Stimulated activated CD4-positive, alpha-beta T cell treated with anti-CD3 and anti-CD28 coated beads, Interleukin-15, amount 100 ng/mL, for 24 hours (primary cell): ENCODE results near the gene YTHDF1.

ENCODE experiments used
- DNase-seq: peaks from one replicate; pipeline ENCODE4 v3.0.0-alpha.2; 2020

Gene YTHDF1

DNA sequence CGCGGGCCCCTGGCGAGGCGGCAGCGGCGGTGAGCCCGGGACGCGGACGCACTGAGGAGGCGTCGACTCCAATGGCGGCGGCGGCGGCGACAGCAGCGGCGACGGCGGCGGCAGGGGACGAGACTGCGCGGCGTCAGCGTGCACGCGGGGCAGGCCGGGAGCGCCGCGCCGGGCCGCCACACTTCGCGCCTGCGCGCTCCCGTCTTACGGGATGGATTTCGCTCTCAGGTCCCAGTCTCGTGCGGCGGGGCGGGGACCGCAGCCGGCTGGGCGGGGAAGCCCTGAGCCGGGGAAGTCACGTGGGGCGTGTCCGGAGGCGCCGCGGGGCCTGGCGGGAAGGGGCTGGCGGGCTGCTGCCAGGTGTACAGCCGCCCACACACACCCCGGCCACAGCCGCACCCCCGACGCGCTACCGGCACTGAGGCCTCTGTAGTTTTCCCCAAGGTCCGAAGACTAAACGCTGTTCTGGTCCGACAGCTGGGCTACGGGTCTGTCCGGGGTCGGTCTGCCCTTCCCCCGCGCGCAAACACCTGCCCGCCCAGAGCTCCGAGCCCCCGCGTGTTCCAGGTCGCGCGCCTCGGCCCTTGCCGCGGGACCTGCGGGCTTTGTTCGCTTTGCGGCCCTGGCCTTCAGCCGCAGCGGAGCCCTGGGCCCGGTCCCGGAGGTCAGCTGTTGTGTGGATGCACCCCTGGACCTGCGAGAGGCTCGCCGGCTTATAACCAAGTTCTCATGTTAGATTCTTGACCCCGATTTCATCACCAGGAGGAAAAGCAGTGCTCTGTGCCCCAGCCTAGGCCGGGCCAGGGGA, at the start of gene YTHDF1:
TSS of gene YTHDF1 (minus strand) at position 91 of the 808 bp plus-strand sequence. CDS start 239 bp downstream, outside the sequence.
- peak; percentile 98 for DNase-seq

DNA sequence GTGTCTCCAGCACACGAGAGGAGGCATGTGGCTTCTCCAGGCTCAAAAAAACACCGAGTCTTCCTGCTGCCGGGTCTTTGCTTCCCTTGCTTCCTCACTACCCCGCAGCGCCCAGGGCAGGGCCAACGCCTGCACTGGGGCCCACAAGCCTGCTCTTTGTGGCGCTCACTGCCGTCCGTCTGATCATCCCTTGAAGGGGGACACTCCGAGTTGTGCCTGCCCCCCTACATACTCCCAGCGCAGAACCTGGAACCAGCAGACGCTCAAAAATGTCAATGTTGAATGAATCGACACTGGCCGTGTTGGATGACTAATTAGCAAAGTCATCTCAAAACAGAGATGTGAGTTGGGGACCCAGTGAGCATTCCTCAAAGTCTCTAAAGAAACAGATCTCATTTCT, 48.6 kb upstream of the YTHDF1 start:
- DNase-seq = no peak

DNA sequence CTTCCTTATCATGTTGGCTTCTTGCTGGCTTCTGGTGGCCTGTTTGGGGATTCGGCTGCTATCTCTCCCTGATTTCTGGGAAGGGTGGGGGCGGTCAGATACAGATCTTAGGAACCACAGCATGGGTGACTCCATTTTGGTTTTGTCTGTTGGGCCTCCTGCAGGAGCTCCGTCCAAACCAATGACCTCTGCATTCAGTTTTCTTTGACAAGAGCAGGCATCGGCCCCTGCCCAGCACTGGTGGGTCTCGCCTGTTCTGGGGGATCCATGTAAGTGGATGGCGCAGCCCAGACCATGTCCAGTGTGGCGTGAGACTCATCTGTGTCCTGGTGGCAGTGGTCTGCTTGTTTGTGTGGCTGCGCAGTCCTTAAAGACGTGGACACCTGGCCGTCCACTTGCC, 48.1 kb upstream of the YTHDF1 start:
- DNase-seq = no peak

DNA sequence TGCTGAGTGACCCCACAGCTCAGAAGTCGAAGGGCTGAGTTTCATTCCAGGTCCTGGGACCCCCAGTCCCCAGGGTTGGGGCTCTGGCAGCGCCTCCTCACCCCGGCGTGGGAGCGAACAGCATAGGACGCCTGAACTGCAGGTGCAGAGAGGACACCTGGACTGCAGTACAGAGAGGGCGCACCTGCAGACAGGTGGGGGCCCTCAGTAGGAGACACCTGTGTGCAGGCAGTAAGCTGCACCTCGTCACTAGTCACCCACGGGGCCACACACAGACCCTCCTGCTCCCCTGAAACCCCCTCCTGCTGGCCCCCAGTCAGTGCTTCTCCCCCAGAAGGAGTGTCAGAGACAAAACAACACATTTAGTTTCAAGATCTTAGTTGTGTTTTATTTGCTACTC, 46.9 kb upstream of the YTHDF1 start:
- DNase-seq = no peak

DNA sequence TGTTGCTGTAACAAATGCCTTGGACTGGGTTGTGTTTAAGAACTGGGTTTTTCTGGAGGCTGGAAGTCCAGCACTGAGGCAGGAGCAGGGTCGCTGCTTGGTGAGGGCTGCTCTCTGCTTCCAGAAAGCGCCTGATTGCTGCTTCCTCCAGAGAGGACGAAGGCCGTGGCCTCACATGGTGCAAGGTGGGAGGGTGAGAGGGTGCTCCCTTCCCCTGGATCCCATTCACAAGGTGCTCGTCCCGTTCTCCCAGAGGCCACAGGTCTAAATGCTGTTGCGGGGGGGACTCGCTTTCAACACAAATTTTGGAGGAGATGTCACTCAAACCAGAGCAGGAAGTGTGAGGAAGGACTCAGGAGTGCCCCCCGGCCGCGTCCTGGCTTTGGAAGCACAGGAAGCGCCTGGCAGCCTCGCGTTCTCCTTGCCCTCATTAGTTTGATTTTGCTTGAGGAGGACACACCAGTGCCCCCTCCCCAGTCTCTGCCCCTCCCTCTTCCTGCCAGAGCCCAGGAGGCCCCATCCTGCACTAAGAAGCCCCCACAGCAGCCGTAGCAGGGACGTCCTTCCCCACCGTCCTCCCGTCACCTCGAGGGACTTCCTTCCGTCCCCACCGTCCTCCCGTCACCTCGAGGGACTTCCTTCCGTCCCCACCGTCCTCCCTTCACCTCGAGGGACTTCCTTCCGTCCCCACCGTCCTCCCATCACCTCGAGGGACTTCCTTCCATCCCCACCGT, 46.0 kb upstream of the YTHDF1 start:
- no peak for DNase-seq

DNA sequence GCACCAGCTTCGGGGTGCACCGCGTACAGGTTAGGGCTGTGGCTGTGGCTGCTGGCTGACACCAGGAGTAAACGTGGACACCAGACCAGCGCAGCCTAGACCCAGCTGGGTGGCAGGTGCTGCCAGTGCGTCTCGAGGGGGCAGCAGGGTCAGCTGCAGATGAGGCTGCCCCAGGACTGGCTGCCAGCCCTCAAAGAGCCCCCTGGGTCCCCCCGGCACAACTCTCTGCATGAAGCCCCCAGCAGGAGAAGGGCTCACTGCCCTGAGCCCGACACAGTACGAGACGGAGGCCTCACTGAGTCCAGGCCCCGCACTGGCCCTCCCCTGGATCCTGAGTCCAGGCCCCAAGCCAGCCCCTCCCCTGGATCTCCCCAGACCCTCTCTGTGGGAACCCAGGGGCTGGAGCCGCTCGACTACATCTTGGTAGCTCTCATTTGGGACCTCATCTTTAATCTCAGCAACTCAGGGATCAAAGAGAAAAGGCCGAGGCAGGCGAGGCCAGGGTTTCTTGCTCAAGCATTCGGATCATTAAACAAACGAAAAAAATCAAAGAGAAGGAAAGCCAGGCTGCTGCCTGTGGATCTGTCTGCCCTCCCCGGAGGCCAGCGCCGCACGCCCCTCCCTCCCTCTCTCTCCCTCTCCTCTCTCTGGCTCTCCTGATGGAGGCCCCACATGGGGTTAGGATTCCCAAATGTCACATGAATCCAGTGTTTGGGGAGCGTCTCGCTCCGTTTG, 45.3 kb upstream of the YTHDF1 start:
- no peak for DNase-seq

DNA sequence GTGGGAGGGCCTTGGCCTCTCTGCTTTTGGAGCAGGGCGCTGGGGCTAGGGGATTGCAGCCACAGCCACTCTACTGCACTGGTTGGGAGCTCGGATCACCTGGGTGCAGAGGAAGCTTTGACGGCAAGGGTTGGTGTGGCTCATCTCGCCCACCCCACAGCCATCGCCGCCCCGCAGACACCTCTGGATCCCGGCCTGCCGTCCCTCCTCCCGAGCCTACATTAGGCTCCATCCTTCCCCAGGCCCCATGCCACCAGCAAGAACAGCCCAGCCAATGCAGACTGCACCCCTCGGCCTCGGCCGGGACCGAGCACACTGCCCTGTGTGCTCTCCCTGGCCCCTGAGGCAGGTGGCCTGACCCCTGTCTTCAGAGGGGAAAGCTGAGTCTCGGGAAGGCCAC, 44.6 kb upstream of the YTHDF1 start:
- DNase-seq = no peak

DNA sequence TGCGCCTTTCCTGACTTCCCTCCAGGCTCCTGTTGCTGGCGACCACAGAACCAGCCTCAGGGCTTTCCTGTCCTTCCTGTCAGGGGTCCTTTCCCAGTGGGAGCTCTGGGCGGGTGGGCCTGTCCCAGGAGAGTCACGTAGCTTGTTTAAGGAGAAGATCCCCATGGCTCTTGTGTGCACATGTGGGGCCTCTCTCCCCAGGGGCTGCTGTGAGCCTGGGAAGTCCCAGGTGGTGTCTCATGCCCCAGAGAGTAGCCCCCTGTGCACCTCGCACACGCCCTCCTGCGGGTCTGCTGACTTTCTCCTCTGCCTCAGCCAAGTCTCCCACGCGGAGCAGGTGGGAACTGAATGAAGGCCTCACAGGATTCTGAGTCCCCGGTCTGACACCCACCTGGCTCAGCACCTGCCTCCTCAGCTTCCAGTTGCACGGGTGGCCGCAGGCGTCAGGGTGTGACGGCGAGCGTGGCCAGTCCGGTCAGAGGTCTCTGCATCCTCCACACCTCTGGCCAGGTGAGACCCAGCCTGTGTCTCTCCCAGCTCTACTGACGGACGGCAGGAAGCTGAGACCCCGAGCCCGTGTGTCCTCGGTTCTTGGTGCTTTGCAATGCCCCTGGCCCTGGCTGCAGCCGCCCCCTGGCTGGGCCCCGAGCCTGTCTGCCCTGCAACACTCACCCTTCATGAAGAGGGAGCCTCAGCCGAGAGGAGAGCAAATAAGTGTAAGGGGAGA, 44.0 kb upstream of the YTHDF1 start:
- DNase-seq = no peak

DNA sequence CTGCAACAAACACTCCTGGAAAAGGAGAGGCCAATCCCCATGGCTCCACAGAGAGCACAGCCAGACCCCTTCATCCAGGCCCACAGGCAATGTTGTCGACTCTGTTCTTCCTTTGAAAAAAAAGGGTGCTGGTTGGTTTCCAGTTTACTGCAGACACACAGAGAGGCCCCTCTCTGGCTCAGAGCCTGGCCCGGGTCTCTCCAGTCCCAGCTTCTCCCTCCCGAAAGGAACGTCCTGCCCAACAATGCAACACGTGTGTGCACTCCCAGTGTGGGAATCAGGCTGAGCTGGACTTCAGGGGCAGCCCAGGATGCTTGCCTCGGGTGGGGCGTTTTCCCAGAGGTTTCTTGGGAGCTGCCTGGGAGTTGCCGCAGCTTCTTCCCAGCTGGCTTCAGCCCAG, 42.9 kb upstream of the YTHDF1 start:
- no peak for DNase-seq

DNA sequence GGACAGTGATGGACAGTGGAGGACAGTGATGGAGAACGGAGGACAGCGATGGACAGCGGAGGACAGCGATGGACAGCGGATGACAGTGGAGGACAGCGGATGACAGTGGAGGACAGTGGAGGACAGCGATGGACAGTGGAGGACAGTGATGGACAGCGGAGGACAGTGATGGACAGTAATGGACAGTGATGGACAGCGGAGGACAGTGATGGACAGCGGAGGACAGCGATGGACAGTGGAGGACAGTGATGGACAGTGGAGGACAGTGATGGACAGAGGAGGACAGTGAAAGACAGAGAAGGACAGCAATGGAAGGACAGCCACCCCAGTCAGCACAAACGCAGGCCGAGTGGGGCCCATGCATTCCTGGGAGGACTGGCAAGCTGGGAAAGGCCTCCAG, 41.7 kb upstream of the YTHDF1 start:
- DNase-seq = no peak

DNA sequence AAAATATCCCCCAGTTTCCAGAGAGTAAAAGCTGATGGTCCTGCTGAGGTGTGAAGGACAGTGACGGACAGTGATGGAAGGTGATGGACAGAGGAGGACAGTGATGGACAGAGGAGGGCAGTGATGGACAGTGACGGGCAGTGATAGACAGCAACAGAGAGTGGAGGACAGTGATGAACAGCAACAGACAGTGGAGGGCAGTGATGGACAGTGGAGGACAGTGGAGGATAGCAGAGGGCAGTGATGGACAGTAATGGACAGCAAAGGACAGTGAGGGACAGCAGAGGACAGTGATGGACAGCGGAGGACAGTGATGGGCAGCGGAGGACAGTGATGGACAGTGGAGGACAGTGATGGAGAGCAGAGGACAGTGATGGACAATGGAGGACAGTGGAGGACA, 41.0 kb upstream of the YTHDF1 start:
- DNase-seq = no peak

DNA sequence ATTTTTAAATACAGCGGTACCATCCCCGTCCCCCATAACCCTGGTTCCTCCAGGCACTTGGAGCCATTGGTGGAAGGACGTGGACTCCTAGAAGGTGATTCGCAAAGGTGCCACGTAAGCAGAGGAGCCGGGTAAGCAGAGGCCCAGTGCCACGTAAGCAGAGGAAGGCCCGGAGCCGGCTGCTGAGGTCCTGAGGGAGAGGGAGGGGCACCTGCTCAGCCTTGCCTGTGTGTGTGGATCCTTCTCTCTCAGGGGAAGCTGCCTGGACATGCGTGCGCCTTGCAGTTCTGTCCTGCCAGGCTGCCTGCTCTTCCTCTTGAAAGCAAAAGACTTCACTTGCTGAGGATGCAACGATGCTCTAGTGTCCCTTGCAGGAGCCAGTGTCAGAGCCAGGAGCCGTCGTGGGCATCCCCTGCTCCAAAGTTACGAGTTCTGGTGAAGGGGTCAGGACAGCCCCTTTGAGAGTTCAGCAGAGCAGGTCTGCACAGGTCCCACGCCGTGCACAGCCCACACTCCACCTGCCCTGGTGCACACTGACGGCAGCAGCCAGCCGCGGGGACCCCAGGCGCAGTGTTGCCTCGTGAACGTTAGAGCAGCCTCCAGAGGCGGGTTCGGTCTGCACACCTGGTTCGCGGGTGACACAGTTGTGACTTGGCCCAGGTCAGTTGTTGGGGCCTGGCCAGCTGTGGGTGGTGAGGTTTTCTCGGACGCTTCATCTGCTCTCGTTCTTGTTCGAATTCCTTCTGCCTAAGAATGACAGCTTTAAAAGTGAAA, 40.2 kb upstream of the YTHDF1 start:
- no peak for DNase-seq

DNA sequence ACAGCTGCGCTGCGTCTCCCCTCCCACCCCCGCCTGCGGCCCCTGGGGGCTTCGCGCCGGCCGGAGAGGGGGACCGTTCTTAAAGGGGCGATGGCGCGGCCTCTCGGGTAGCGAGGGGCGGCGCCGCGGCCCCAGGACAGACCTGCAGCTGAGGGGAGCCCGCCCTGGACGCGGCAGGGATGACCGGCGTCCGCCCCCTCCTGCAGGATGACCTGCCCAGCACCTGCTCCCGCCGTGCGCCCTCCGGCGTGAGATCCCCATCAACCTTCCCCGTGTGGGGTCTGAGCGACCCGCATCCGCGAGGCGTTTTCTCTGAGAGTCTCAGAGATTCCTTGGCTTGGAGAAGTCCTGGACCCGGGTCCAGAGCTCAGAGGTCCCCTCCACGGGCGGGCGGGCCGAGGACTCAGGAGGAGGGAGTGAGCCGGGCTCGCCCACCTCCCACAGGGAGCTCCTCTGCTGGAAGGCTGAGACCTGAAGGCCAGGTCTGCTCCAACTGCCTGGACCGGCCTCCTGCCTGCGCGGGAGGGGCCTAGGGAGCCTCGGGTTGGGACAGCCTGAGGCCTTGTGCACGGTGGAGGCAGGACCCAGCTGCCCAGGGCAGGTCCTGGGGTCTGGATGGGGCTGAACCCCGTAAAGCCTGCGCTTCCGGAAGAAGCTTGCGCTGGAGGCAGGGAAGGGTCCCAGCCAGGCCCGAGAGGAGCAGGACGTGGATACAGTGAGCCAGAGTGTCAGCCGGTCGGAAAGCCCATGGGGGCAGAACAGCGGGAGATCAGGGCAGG, 38.9 kb upstream of the YTHDF1 start:
- no peak for DNase-seq

DNA sequence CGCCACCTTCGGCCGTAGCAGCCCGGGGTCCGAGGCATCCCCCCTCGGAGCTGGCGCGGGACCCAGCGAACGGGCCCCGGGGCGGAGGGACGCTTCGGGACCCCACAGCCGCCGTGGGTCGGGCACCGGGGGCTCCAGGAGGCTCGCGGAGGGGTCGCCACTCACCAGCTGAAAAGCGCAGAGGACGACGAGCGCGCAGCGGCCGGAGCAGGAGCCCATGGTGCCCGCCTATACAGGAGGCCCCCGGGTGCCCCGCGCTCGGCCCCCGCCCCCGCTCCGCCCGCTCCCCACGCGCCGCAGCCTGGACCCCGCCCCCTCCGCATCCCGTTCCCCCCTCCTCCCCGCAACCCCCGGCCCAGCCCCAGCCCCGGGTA, 38.3 kb upstream of the YTHDF1 start, which contains the start of gene NKAIN4:
TSS of gene NKAIN4 (minus strand) at position 232 of the 374 bp plus-strand sequence. CDS start at position 219, 13 bp downstream.
- no peak for DNase-seq

DNA sequence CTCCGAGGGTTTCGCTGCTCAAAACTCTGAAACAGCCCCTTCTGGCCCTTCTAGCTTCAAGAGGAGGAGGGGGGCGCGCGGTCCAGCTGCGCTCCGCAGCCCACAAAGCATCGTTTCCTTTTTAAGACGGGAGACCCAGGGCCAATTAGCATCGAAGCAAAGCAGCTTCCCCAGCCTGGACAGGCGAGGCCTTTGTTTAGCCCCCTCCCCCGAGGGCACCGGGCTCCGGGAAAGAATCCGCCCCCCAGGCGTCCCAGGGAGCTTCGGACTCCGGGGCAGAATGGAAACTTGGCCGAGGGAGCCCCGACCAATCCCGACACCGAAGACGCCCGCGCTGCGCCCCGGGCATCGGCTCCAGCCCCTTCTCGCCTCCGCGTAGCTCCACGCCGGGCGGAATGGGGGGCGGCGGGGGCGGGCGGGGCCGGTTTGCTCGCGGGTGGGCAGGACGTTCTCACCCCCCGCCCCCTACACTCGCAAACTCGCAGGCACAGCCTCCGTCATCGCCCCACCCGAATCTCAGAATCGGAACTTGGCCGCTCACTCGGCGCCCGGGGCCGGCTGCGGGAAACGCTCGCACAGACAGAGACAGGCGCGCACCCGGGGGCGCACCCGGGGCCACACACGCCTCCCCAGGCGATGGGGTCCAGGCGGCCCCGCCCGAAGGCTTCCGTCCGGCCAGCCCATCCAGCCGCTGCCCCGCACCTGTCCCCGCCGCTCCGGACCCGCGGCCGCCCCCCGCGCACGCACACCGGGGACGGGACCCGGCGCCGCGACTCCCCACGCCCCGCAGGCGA, 37.7 kb upstream of the YTHDF1 start:
- no peak for DNase-seq

DNA sequence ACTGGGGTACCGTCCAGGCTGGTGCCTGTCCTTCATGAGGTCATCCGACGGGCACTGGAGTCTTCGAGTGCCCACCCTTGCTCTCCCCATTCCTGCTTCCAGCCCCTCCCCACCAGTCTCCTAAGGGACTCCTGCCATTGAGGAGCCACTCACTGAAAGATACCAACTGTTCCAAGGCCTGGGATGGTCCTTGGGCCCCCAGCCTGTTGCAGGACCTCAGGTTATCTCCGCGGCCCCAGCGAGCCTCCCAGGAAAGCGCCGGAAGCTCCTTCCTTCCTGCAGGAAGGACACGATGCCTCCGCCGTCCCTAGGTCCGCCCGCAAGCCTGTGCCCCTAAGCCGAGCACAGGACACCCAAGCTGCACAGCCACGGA, 37.1 kb upstream of the YTHDF1 start:
- DNase-seq = no peak

DNA sequence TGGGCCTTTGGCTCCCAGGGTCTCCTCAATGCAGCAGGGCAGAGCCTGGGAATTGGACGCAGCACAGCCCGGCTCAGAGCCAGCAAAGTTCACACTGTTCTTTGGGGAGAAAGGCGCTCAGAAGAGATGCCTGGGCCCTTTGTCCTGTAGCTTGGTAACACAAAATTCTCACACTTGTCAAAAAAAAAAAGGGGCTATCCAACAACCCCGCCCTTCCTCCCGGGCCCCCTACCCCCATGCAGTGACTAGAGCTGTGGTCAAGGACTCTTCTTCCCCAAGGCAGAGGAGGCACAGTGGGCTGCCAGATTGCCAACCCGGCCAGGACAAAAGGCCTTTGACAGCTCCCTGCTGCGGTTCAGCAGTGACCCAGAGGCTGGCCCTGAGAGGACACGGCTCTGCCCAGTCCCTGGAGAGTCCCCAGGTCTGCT, 36.4 kb upstream of the YTHDF1 start:
- DNase-seq = no peak

DNA sequence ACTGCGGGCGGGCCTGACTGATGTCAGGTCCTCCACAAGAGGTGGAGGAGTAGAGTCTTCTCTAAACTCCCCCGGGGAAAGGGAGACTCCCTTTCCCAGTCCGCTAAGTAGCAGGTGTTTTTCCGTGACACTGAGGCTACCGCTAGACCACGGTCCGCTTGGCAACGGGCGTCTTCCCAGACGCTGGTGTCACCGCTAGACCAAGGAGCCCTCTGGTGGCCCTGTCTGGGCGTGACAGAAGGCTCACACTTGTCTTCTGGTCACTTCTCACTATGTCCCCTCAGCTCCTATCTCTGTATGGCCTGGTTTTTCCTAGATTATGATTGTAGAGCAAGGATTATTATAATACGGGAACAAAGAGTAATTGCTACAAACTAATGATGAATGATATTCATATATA, 35.4 kb upstream of the YTHDF1 start:
- peak; percentile 27 for DNase-seq

DNA sequence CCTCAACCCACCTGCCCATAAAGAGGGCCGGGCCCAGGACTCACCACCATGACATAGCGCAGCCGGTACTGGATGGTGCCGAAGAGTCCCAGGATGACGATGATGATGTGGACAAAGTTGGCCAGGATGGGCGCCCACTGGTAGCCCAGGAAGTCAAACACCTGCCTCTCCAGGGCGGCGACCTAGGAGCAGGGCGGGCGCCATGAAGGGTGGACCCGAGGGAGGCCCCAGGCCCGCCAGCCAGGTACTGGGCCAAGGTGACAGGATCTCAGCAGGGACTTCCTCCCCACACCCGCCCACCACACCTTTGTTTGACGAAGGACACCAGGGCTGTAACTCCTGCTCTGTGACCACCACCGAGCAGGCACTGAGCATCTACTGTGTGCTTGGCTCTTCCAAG, 34.0 kb upstream of the YTHDF1 start:
- no peak for DNase-seq

DNA sequence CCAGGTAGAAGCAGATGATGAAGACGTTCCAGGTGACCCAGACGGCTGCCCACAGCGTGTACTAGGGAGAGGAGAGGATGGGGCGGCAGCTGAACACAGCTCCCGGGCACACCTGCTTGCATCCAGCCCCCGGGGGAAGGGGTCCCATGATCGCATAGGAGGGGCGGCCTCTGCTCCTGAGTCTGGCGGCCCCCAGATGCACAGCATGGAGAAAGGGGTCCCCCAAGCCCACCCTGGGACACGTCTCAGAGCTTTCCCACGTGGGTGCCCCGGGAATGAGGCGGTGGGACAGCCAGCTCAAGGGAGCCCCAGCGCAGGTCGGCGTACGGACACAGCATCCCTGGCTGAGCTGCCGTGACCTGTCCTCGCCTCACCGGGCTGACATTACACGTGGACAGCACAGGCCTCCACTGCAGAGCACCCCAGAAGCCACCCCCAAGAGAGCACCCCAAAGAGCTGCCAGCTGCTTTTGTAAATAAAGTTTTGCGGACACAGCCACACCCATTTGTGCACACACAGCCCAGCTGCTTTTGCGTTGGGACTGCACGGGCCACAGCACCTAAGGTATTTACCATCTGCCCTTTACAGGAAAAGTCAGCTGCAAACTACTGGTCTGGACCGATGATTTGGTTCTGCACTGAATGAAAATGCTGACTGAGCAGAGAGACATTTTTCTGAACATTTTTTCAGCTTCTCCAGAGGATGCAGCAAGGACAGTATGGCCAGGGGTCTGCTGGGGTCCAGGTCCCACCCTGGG, 33.1 kb upstream of the YTHDF1 start:
- no peak for DNase-seq
